ENCODE data around the gene OR13A1. TPM values are rescaled to one million over a fixed set of nuclear protein-coding genes. Genes with fewer than 3 reads are reported as not detected.
"Not testable (repeated sequence)": the region's sequence is repeated elsewhere in the genome, so short reads cannot be mapped to it uniquely, and the experiment has no call there.

The OR13A1 gene, protein sequence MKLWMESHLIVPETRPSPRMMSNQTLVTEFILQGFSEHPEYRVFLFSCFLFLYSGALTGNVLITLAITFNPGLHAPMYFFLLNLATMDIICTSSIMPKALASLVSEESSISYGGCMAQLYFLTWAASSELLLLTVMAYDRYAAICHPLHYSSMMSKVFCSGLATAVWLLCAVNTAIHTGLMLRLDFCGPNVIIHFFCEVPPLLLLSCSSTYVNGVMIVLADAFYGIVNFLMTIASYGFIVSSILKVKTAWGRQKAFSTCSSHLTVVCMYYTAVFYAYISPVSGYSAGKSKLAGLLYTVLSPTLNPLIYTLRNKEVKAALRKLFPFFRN
- total RNA-seq (2022), result not detected in 2 replicates
- Bru-seq, nascent RNA, result not detected
- not detected for BruChase-seq, experiment 1, labeled RNA remaining after a 6-hour chase
- BruChase-seq, experiment 2, labeled RNA remaining after a 2-hour chase, result percentile 10 among the genes with signal in this experiment
- long read RNA-seq, result 0 reads

DNA sequence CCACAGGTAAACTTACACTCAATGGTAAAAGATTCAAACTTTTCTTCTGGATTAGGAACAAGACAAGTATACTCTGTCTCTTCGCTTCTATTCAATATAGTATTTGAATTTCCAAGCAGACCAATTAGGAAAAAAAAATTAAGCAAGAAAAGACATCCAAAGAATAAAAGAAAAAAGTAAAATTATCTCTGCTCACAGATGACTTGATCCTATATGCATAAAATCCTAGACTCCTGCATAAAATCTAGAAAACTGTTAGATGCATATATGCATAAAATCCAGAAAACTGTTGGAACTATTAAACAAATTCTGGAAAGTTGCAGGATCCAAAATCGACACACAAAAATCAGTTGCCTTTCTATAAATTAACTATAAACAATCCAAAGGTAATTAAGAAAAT is at the start of gene OR13A1:
Gene OR13A1, minus strand, starts transcription at position 101 of the 400 bp plus-strand sequence. CDS start 11,186 bp downstream, outside the sequence.
- Mint-ChIP-seq H3K9me3 (ENCODE audit: unreplicated experiment) (peaks cover 8% of the 10 kb centered on the region), H3K27me3 (ENCODE audit: insufficient read depth, unreplicated experiment) (no peaks in the 10 kb centered on the region), H3K27ac (ENCODE audit: low read depth, unreplicated experiment) (no peak within 1 kb of the TSS), H3K4me1 (ENCODE audit: insufficient read depth, unreplicated experiment) (no peaks in the 10 kb centered on the region), H3K36me3 (ENCODE audit: insufficient read depth, unreplicated experiment) (no peaks in the 10 kb centered on the region), H3K4me3 (ENCODE audit: unreplicated experiment) (no peak within 1 kb of the TSS)
- ChIA-PET CTCF (no interaction called here), POLR2A (no interaction called here)
- no TSS peak for BruUV-seq (replicated peaks)
- DNase-seq (ENCODE audit: unreplicated experiment), result no peak
- TF ChIP-seq, protein P1, sequence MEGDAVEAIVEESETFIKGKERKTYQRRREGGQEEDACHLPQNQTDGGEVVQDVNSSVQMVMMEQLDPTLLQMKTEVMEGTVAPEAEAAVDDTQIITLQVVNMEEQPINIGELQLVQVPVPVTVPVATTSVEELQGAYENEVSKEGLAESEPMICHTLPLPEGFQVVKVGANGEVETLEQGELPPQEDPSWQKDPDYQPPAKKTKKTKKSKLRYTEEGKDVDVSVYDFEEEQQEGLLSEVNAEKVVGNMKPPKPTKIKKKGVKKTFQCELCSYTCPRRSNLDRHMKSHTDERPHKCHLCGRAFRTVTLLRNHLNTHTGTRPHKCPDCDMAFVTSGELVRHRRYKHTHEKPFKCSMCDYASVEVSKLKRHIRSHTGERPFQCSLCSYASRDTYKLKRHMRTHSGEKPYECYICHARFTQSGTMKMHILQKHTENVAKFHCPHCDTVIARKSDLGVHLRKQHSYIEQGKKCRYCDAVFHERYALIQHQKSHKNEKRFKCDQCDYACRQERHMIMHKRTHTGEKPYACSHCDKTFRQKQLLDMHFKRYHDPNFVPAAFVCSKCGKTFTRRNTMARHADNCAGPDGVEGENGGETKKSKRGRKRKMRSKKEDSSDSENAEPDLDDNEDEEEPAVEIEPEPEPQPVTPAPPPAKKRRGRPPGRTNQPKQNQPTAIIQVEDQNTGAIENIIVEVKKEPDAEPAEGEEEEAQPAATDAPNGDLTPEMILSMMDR (IDR thresholded peaks at IDR 0.05; ENCODE audit: unreplicated experiment), result no peak
- intact Hi-C loops (cut with micrococcal nuclease), result no loop called here

DNA sequence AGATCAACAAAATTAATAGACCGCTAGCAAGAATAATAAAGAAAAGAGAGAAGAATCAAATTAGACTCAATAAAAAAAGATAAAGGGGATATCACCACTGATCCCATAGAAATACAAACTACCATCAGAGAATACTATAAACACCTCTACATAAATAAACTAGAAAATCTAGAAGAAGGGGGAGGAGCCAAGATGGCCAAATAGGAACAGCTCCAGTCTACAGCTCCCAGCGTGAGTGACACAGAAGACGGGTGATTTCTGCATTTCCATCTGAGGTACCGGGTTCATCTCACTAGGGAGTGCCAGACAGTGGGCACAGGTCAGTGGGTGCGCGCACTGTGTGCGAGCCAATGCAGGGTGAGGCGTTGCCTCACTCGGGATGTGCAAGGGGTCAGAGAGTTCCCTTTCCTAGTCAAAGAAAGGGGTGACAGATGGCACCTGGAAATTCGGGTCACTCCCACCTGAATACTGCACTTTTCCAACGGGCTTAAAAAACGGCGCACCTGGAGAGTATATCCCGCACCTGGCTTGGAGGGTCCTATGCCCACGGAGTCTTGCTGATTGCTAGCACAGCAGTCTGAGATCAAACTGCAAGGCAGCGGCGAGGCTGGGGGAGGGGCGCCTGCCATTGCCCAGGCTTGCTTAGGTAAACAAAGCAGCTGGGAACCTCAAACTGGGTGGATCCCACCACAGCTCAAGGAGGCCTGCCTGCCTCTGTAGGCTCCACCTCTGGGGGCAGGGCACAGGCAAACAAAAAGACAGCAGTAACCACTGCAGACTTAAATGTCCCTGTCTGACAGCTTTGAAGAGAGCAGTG is 46.8 kb upstream of the OR13A1 start:
- peaks cover 14% of the 10 kb centered on the region for H3K27me3 Mint-ChIP-seq (ENCODE audit: insufficient read depth, unreplicated experiment)
- H3K27ac Mint-ChIP-seq (ENCODE audit: low read depth, unreplicated experiment); H3K4me1 Mint-ChIP-seq (ENCODE audit: insufficient read depth, unreplicated experiment); H3K4me3 Mint-ChIP-seq (ENCODE audit: unreplicated experiment); H3K9me3 Mint-ChIP-seq (ENCODE audit: unreplicated experiment); intact Hi-C loops (cut with micrococcal nuclease); H3K36me3 Mint-ChIP-seq (ENCODE audit: insufficient read depth, unreplicated experiment); DNase-seq (ENCODE audit: unreplicated experiment); CTCF ChIA-PET; BruUV-seq (replicated peaks); POLR2A ChIA-PET: not testable (repeated sequence)

DNA sequence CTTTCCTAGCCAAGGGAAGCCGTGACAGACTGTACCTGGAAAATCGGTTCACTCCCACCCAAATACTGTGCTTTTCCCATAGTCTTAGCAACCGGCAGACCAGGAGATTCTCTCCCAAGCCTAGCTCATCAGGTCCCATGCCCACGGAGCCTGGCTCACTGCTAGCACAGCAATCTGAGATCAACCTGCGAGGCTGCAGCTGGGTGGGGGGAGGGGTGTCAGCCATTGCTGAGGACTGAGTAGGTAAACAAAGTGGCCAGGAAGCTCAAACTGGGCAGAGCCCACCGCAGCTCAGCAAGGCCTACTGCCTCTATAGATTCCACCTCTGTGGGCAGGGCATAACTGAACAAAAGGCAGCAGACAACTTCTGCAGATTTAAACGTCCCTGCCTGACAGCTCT is 43.6 kb upstream of the OR13A1 start:
- intact Hi-C loops (cut with micrococcal nuclease); H3K9me3 Mint-ChIP-seq (ENCODE audit: unreplicated experiment); H3K36me3 Mint-ChIP-seq (ENCODE audit: insufficient read depth, unreplicated experiment); CTCF ChIA-PET; BruUV-seq (replicated peaks); H3K4me3 Mint-ChIP-seq (ENCODE audit: unreplicated experiment); POLR2A ChIA-PET; H3K27ac Mint-ChIP-seq (ENCODE audit: low read depth, unreplicated experiment); H3K4me1 Mint-ChIP-seq (ENCODE audit: insufficient read depth, unreplicated experiment); DNase-seq (ENCODE audit: unreplicated experiment): not testable (repeated sequence)
- peaks cover 27% of the 10 kb centered on the region for H3K27me3 Mint-ChIP-seq (ENCODE audit: insufficient read depth, unreplicated experiment)

DNA sequence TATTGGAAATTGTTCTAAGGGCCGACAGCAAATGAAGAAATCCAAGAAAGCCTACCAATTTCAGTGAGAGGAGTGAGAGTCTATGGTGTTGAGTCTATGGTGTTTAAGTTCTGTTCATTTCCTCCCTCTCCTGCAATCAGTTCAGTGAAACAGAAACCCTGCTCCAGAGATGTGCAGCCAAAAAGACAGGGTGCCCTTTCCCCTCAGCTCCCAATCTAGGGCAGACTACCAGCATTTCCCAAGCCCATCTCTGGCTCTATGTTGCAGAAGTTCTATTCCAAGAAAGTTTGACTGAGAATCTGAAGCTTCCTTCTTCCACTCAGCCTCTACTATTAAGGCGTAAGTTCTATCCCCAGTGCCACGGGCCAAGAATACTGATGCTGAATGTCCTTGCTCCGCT is 40.1 kb upstream of the OR13A1 start:
- BruUV-seq (replicated peaks), result no TSS peak
- Mint-ChIP-seq H3K27ac (ENCODE audit: low read depth, unreplicated experiment) (no peak overlapping the region), H3K36me3 (ENCODE audit: insufficient read depth, unreplicated experiment) (no peaks in the 10 kb centered on the region), H3K27me3 (ENCODE audit: insufficient read depth, unreplicated experiment) (peaks cover 34% of the 10 kb centered on the region), H3K4me3 (ENCODE audit: unreplicated experiment) (no peak overlapping the region), H3K9me3 (ENCODE audit: unreplicated experiment) (no peaks in the 10 kb centered on the region), H3K4me1 (ENCODE audit: insufficient read depth, unreplicated experiment) (no peaks in the 10 kb centered on the region)
- intact Hi-C loops (cut with micrococcal nuclease), result no loop called here
- ChIA-PET CTCF (interaction anchor here (1.6 kb wide), 1 partner anchor 110 kb away, joined by 4 read pairs; no protein-coding TSS in a partner anchor), POLR2A (no interaction called here)
- DNase-seq (ENCODE audit: unreplicated experiment), result no peak
- TF ChIP-seq, protein P1 (IDR thresholded peaks at IDR 0.05; ENCODE audit: unreplicated experiment), result no peak

DNA sequence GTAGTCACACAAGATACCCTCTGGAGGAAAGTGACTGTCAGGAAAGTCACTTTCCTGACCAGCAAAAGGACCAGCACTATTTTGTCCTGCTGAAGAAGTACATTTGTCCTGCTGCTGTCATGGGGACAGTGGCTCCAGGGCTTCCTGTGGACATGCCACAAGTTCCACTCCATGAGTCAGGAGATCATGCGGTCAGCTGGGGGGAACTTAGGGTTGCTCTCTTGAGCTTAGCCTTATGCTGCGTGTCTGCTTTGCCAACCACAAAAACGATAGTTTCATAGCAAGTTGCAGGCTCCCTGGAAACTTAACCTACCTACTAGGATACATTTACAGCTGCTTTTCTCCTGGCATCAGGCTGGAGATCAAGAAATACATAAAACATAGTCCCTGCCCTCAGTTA is 38.9 kb upstream of the OR13A1 start:
- intact Hi-C loops (cut with micrococcal nuclease), result no loop called here
- H3K4me1 Mint-ChIP-seq (ENCODE audit: insufficient read depth, unreplicated experiment), result no peaks in the 10 kb centered on the region
- CTCF ChIA-PET, result interaction anchor here (1.2 kb wide), 1 partner anchor 119 kb away, joined by 4 read pairs; no protein-coding TSS in a partner anchor

More for the DNA sequence above, 38.9 kb upstream of the OR13A1 start:
- TF ChIP-seq, protein P1 (IDR thresholded peaks at IDR 0.05; ENCODE audit: unreplicated experiment), result no peak
- no peak overlapping the region for H3K27ac Mint-ChIP-seq (ENCODE audit: low read depth, unreplicated experiment)
- no TSS peak for BruUV-seq (replicated peaks)
- H3K27me3 Mint-ChIP-seq (ENCODE audit: insufficient read depth, unreplicated experiment), result peaks cover 34% of the 10 kb centered on the region
- no peak overlapping the region for H3K4me3 Mint-ChIP-seq (ENCODE audit: unreplicated experiment)
- no peak for DNase-seq (ENCODE audit: unreplicated experiment)
- POLR2A ChIA-PET, result interaction anchor here (0.6 kb wide), 1 partner anchor 161 kb away, joined by 3 read pairs; no protein-coding TSS in a partner anchor
- H3K9me3 Mint-ChIP-seq (ENCODE audit: unreplicated experiment), result no peaks in the 10 kb centered on the region
- H3K36me3 Mint-ChIP-seq (ENCODE audit: insufficient read depth, unreplicated experiment), result no peaks in the 10 kb centered on the region
